Activated T-helper 2 cell treated with anti-CD3 and anti-CD28 coated beads, Interferon-gamma antibody, Interleukin-2, Interleukin-4, amounts not matched to agents 10 μg/mL and 5 μg/mL and 100 μg/mL, durations not matched to agents 14 hours and 24 hours and 36 hours (primary cell): Measurements from ENCODE around the gene STARD4. TPM values are rescaled to one million over a fixed set of nuclear protein-coding genes. Genes with fewer than 3 reads are reported as not detected.
A peak's percentile ranks its signal among the peaks of the same experiment; 100 is the strongest.

Experiments
- DNase-seq: peaks from one replicate; pipeline ENCODE4 v3.0.0; 2021; ENCODE audit warnings: low spot score
- H3K27ac Mint-ChIP-seq: one replicate; pipeline ENCODE4 v1.8.0; 2021; ENCODE audit warnings: mixed read lengths
- H3K27me3 Mint-ChIP-seq: one replicate; pipeline ENCODE4 v1.8.0; 2021; ENCODE audit warnings: low read depth, mixed read lengths
- H3K36me3 Mint-ChIP-seq: one replicate; pipeline ENCODE4 v1.8.0; 2021; ENCODE audit warnings: low read depth, mixed read lengths
- H3K4me1 Mint-ChIP-seq: one replicate; pipeline ENCODE4 v1.8.0; 2021; ENCODE audit warnings: low read depth, mixed read lengths
- H3K4me3 Mint-ChIP-seq: one replicate; pipeline ENCODE4 v1.8.0; 2021; ENCODE audit warnings: low read depth, mild to moderate bottlenecking, moderate library complexity, mixed read lengths
- H3K9me3 Mint-ChIP-seq: one replicate; pipeline ENCODE4 v1.8.0; 2021; ENCODE audit warnings: mixed read lengths
- intact Hi-C: fragments of 100-400 bp; cut with micrococcal nuclease; formaldehyde crosslinking; loops from one replicate; pipeline ENCODE4 v1.15.1; 2023
- total RNA-seq: library from RNA; stranded (reverse); gene quantifications from 2 replicates; pipeline ENCODE4 v1.2.3, GENCODE V29; 2022

STARD4 gene
- total RNA-seq, 1 donor from 2014 or later, result 230 TPM

GRCh38 chr5:111486926-111487325 is 25.4 kb downstream of the STARD4 start:
- Mint-ChIP-seq H3K4me3 (no peak overlapping the region), H3K36me3 (peaks cover 56% of the 10 kb centered on the region), H3K9me3 (no peaks in the 10 kb centered on the region), H3K27me3 (no peaks in the 10 kb centered on the region), H3K27ac (no peak overlapping the region), H3K4me1 (peaks cover 14% of the 10 kb centered on the region)
- intact Hi-C loops, result loop anchor here (2.0 to 10.0 kb wide), 2 partner anchors 22 to 172 kb away; no protein-coding TSS in a partner anchor
- no peak for DNase-seq

GRCh38 chr5:111486055-111486454 is 26.3 kb downstream of the STARD4 start:
- Mint-ChIP-seq H3K9me3 (no peaks in the 10 kb centered on the region), H3K27me3 (no peaks in the 10 kb centered on the region), H3K27ac (no peak overlapping the region), H3K4me1 (peaks cover 14% of the 10 kb centered on the region), H3K4me3 (no peak overlapping the region), H3K36me3 (peaks cover 58% of the 10 kb centered on the region)
- DNase-seq, result no peak
- intact Hi-C loops, result loop anchor here (2.0 to 10.0 kb wide), 2 partner anchors 23 to 171 kb away; no protein-coding TSS in a partner anchor

- Mint-ChIP-seq H3K27me3 (no peaks in the 10 kb centered on the region), H3K9me3 (no peaks in the 10 kb centered on the region), H3K4me3 (no peak overlapping the region), H3K4me1 (peaks cover 1% of the 10 kb centered on the region), H3K27ac (no peak overlapping the region), H3K36me3 (peaks cover 65% of the 10 kb centered on the region)
- intact Hi-C loops, result loop anchor here (10.0 kb wide), 1 partner anchor 166 kb away; no protein-coding TSS in a partner anchor
- no peak for DNase-seq
Observed at GRCh38 chr5:111480346-111480745, 32.0 kb downstream of the STARD4 start.

GRCh38 chr5:111478898-111479297 is 33.4 kb downstream of the STARD4 start:
- DNase-seq, result no peak
- Mint-ChIP-seq H3K36me3 (peaks cover 58% of the 10 kb centered on the region), H3K4me3 (no peak overlapping the region), H3K9me3 (no peaks in the 10 kb centered on the region), H3K27me3 (no peaks in the 10 kb centered on the region), H3K27ac (no peak overlapping the region), H3K4me1 (peaks cover 1% of the 10 kb centered on the region)
- intact Hi-C loops, result loop anchor here (2.0 kb wide), 1 partner anchor 320 kb away; no protein-coding TSS in a partner anchor

- Mint-ChIP-seq H3K9me3 (no peaks in the 10 kb centered on the region), H3K4me3 (no peak overlapping the region), H3K27me3 (no peaks in the 10 kb centered on the region), H3K4me1 (peaks cover 1% of the 10 kb centered on the region), H3K36me3 (peaks cover 56% of the 10 kb centered on the region), H3K27ac (no peak overlapping the region)
- intact Hi-C loops, result loop anchor here (2.0 kb wide), 1 partner anchor 319 kb away; no protein-coding TSS in a partner anchor
- DNase-seq, result no peak
Observed at GRCh38 chr5:111478266-111478665, 34.1 kb downstream of the STARD4 start.

- no peak for DNase-seq
- no peaks in the 10 kb centered on the region for H3K27me3 Mint-ChIP-seq
- H3K36me3 Mint-ChIP-seq, result peaks cover 49% of the 10 kb centered on the region
- peaks cover 4% of the 10 kb centered on the region for H3K9me3 Mint-ChIP-seq
- H3K4me1 Mint-ChIP-seq, result peaks cover 2% of the 10 kb centered on the region
- peak overlapping the region; percentile 1 for H3K27ac Mint-ChIP-seq
- intact Hi-C loops, result no loop called here
- no peak overlapping the region for H3K4me3 Mint-ChIP-seq
Observed at GRCh38 chr5:111472579-111472978, 39.8 kb downstream of the STARD4 start.

GRCh38 chr5:111472096-111472495 is 40.2 kb downstream of the STARD4 start:
- no peak for DNase-seq
- Mint-ChIP-seq H3K27me3 (no peaks in the 10 kb centered on the region), H3K4me1 (peaks cover 2% of the 10 kb centered on the region), H3K4me3 (no peak overlapping the region), H3K36me3 (peaks cover 50% of the 10 kb centered on the region), H3K9me3 (peaks cover 4% of the 10 kb centered on the region), H3K27ac (no peak overlapping the region)
- intact Hi-C loops, result no loop called here

GRCh38 chr5:111469903-111470302 is 42.4 kb downstream of the STARD4 start:
- no peak for DNase-seq
- Mint-ChIP-seq H3K36me3 (peaks cover 56% of the 10 kb centered on the region), H3K4me1 (peaks cover 2% of the 10 kb centered on the region), H3K4me3 (no peak overlapping the region), H3K27ac (no peak overlapping the region), H3K9me3 (peaks cover 20% of the 10 kb centered on the region), H3K27me3 (no peaks in the 10 kb centered on the region)
- intact Hi-C loops, result no loop called here

- intact Hi-C loops, result no loop called here
- Mint-ChIP-seq H3K4me1 (peaks cover 2% of the 10 kb centered on the region), H3K27me3 (no peaks in the 10 kb centered on the region), H3K27ac (no peak overlapping the region), H3K9me3 (peaks cover 21% of the 10 kb centered on the region), H3K36me3 (peaks cover 58% of the 10 kb centered on the region), H3K4me3 (no peak overlapping the region)
- DNase-seq, result no peak
Observed at GRCh38 chr5:111469293-111469896, 42.9 kb downstream of the STARD4 start.

GRCh38 chr5:111463311-111463710 is 49.0 kb downstream of the STARD4 start:
- Mint-ChIP-seq H3K4me3 (no peak overlapping the region), H3K27me3 (no peaks in the 10 kb centered on the region), H3K4me1 (peaks cover 9% of the 10 kb centered on the region), H3K27ac (no peak overlapping the region), H3K36me3 (peaks cover 66% of the 10 kb centered on the region), H3K9me3 (peaks cover 23% of the 10 kb centered on the region)
- DNase-seq, result no peak
- intact Hi-C loops, result no loop called here

- peaks cover 9% of the 10 kb centered on the region for H3K4me1 Mint-ChIP-seq
- peaks cover 23% of the 10 kb centered on the region for H3K9me3 Mint-ChIP-seq
- H3K27me3 Mint-ChIP-seq, result no peaks in the 10 kb centered on the region
- peaks cover 66% of the 10 kb centered on the region for H3K36me3 Mint-ChIP-seq
- DNase-seq, result no peak
- no peak overlapping the region for H3K4me3 Mint-ChIP-seq
- intact Hi-C loops, result no loop called here
- H3K27ac Mint-ChIP-seq, result no peak overlapping the region
Observed at GRCh38 chr5:111461934-111462333, 50.4 kb downstream of the STARD4 start.

- intact Hi-C loops, result no loop called here
- H3K27ac Mint-ChIP-seq, result no peak overlapping the region
- H3K36me3 Mint-ChIP-seq, result peaks cover 60% of the 10 kb centered on the region
- no peak overlapping the region for H3K4me3 Mint-ChIP-seq
- no peak for DNase-seq
- H3K27me3 Mint-ChIP-seq, result no peaks in the 10 kb centered on the region
- peaks cover 9% of the 10 kb centered on the region for H3K4me1 Mint-ChIP-seq
- H3K9me3 Mint-ChIP-seq, result peaks cover 18% of the 10 kb centered on the region
Observed at GRCh38 chr5:111461255-111461671, 51.1 kb downstream of the STARD4 start.

- Mint-ChIP-seq H3K36me3 (peaks cover 42% of the 10 kb centered on the region), H3K4me3 (no peak overlapping the region), H3K9me3 (no peaks in the 10 kb centered on the region), H3K4me1 (peaks cover 2% of the 10 kb centered on the region), H3K27ac (no peak overlapping the region), H3K27me3 (no peaks in the 10 kb centered on the region)
- intact Hi-C loops, result no loop called here
- DNase-seq, result no peak
Observed at GRCh38 chr5:111454776-111455175, 57.6 kb downstream of the STARD4 start.
